Thymus (tissue), 11 donors: ENCODE results near the gene AK3. TPM values are rescaled to one million over a fixed set of nuclear protein-coding genes. Genes with fewer than 3 reads are reported as not detected.

Experiments
- DNase-seq, 9 donors: peaks; one replicate each; pipeline ENCODE4 v3.0.0-alpha.2; 2013; ENCODE audit warnings: low spot score in 9 of 9, low read depth in 6 of 9, missing footprints in 1 of 9
- H3K27ac ChIP-seq, 2 donors: one replicate each; pipeline ENCODE4 v1.5.1; 2013; ENCODE audit warnings: control low read depth in 1 of 2, low read depth in 1 of 2, low read length in 1 of 2, mild to moderate bottlenecking in 1 of 2, moderate library complexity in 1 of 2
- H3K27me3 ChIP-seq, 2 donors: one replicate each; pipeline ENCODE4 v1.5.1; 2013; ENCODE audit warnings: low read length in 1 of 2; ENCODE audit not compliant: control insufficient read depth in 2 of 2, insufficient read depth in 1 of 2
- H3K36me3 ChIP-seq, 2 donors: one replicate each; pipeline ENCODE4 v1.5.1; 2013; ENCODE audit warnings: low read length in 1 of 2, mild to moderate bottlenecking in 1 of 2, moderate library complexity in 1 of 2; ENCODE audit not compliant: control insufficient read depth in 2 of 2, insufficient read depth in 2 of 2
- H3K4me1 ChIP-seq, 2 donors: one replicate each; pipeline ENCODE4 v1.5.1; 2013; ENCODE audit warnings: low read length in 2 of 2; ENCODE audit not compliant: control insufficient read depth in 2 of 2, insufficient read depth in 2 of 2
- H3K4me3 ChIP-seq, 2 donors: one replicate each; pipeline ENCODE4 v1.5.1; 2013; ENCODE audit warnings: low read length in 2 of 2, control low read depth in 1 of 2, mild to moderate bottlenecking in 1 of 2
- H3K9me3 ChIP-seq, 2 donors: one replicate each; pipeline ENCODE4 v1.5.1; 2013; ENCODE audit warnings: low read length in 1 of 2, mild to moderate bottlenecking in 1 of 2; ENCODE audit not compliant: control insufficient read depth in 2 of 2, insufficient read depth in 1 of 2
- WGBS: extraction: QIAGEN DNeasy Blood & Tissue Kit; methylation state at CpG from one replicate; pipeline ENCODE4 v1.1.7; 2013; 5-methylcytosine and 5-hydroxymethylcytosine counted together
- polyA plus RNA-seq: library from polyadenylated mRNA; stranded (reverse); fragments of 200-250 nt; gene quantifications from one replicate; pipeline ENCODE4 v1.2.3, GENCODE V29; 2013
- total RNA-seq: library from RNA; stranded (reverse); fragments of 120-200 nt; gene quantifications from one replicate; pipeline ENCODE4 v1.2.4, GENCODE V29; 2013
- donor health status: healthy.

The AK3 gene
- total and polyA plus RNA-seq, 2 donors = 25.1 to 85.7 TPM

GRCh38 chr9:4684820-4685219 lies 56.2 kb downstream of the AK3 start:
- 98% methylated on average over 4 of the region's 4 CpGs for WGBS
- Histone ChIP-seq H3K4me3 (no peak overlapping the region), H3K9me3 (no peaks in the 10 kb centered on the region), H3K27me3 (no peaks in the 10 kb centered on the region), H3K4me1 (no peaks in the 10 kb centered on the region), H3K36me3 (peaks cover 12 to 21% of the 10 kb centered on the region in 2 donors), H3K27ac (no peak overlapping the region)
- no peak for DNase-seq

GRCh38 chr9:4680750-4681149 lies 60.3 kb downstream of the AK3 start:
- peak overlapping the region; percentile 56 to 93 for H3K4me3 ChIP-seq
- peaks cover 6 to 11% of the 10 kb centered on the region in 2 donors for H3K36me3 ChIP-seq
- 92% methylated on average over 2 of the region's 2 CpGs for WGBS
- H3K27ac ChIP-seq = no peak overlapping the region
- no peak for DNase-seq
- no peaks in the 10 kb centered on the region for H3K27me3 ChIP-seq
- no peaks in the 10 kb centered on the region for H3K4me1 ChIP-seq
- H3K9me3 ChIP-seq = no peaks in the 10 kb centered on the region

GRCh38 chr9:4680173-4680525 lies 60.9 kb downstream of the AK3 start:
- Histone ChIP-seq H3K27ac (peak overlapping the region; percentile 99 to 100), H3K9me3 (no peaks in the 10 kb centered on the region), H3K27me3 (no peaks in the 10 kb centered on the region), H3K36me3 (peaks cover 5 to 9% of the 10 kb centered on the region in 2 donors), H3K4me3 (peak overlapping the region; percentile 56 to 93), H3K4me1 (no peaks in the 10 kb centered on the region)
- 9% methylated on average over 10 of the region's 10 CpGs for WGBS
- DNase-seq = peak in 1 of 9 donors; percentile 26

- Histone ChIP-seq H3K4me1 (no peaks in the 10 kb centered on the region), H3K27ac (peak within 1 kb of the TSS; percentile 99 to 100), H3K4me3 (peak within 1 kb of the TSS; percentile 56 to 93), H3K9me3 (no peaks in the 10 kb centered on the region), H3K36me3 (peaks cover 0 to 3% of the 10 kb centered on the region in 2 donors), H3K27me3 (no peaks in the 10 kb centered on the region)
- WGBS = under 1% methylated on average over 66 of the region's 66 CpGs
- peak; percentile 92 to 98 (median 95) for DNase-seq
Measured at GRCh38 chr9:4679268-4680172, 61.5 kb downstream of the AK3 start, which contains the start of gene CDC37L1. CDC37L1 (plus strand) TSS chr9:4679569; CDS start chr9:4679768, 199 bp downstream.

GRCh38 chr9:4678679-4679267 lies 62.2 kb downstream of the AK3 start:
- DNase-seq = peak in 8 of 9 donors; percentile 34 to 83 (median 53)
- H3K36me3 ChIP-seq = peaks cover 0 to 3% of the 10 kb centered on the region in 2 donors
- H3K27me3 ChIP-seq = no peaks in the 10 kb centered on the region
- H3K4me3 ChIP-seq = peak overlapping the region; percentile 56 to 93
- peak overlapping the region; percentile 99 to 100 for H3K27ac ChIP-seq
- 2% methylated on average over 16 of the region's 16 CpGs for WGBS
- no peaks in the 10 kb centered on the region for H3K9me3 ChIP-seq
- no peaks in the 10 kb centered on the region for H3K4me1 ChIP-seq

GRCh38 chr9:4677392-4677791 lies 63.6 kb downstream of the AK3 start:
- no peak for DNase-seq

GRCh38 chr9:4674783-4675182 lies 66.2 kb downstream of the AK3 start:
- Histone ChIP-seq H3K4me3 (no peak overlapping the region), H3K4me1 (no peaks in the 10 kb centered on the region), H3K27ac (no peak overlapping the region), H3K36me3 (no peaks in the 10 kb centered on the region), H3K9me3 (no peaks in the 10 kb centered on the region), H3K27me3 (no peaks in the 10 kb centered on the region)
- DNase-seq = no peak

More at GRCh38 chr9:4677392-4677791, 63.6 kb downstream of the AK3 start:
- no peaks in the 10 kb centered on the region for H3K9me3 ChIP-seq
- no peaks in the 10 kb centered on the region for H3K36me3 ChIP-seq
- H3K27me3 ChIP-seq = no peaks in the 10 kb centered on the region
- H3K4me1 ChIP-seq = no peaks in the 10 kb centered on the region
- H3K4me3 ChIP-seq = no peak overlapping the region
- no peak overlapping the region for H3K27ac ChIP-seq
- WGBS = 94% methylated on average over 3 of the region's 3 CpGs

GRCh38 chr9:4671737-4672136 lies 69.3 kb downstream of the AK3 start:
- peaks cover 0 to 9% of the 10 kb centered on the region in 2 donors for H3K27me3 ChIP-seq
- no peak overlapping the region for H3K4me3 ChIP-seq
- DNase-seq = no peak
- H3K4me1 ChIP-seq = peaks cover 7 to 10% of the 10 kb centered on the region in 2 donors
- H3K9me3 ChIP-seq = no peaks in the 10 kb centered on the region
- H3K27ac ChIP-seq = no peak overlapping the region
- H3K36me3 ChIP-seq = no peaks in the 10 kb centered on the region
- WGBS = 91% methylated on average over 1 of the region's 1 CpG

GRCh38 chr9:4670591-4670990 lies 70.4 kb downstream of the AK3 start:
- Histone ChIP-seq H3K9me3 (no peaks in the 10 kb centered on the region), H3K4me3 (no peak overlapping the region), H3K27ac (no peak overlapping the region), H3K27me3 (peaks cover 0 to 15% of the 10 kb centered on the region in 2 donors), H3K36me3 (no peaks in the 10 kb centered on the region), H3K4me1 (peaks cover 12% of the 10 kb centered on the region in 2 donors)
- DNase-seq = no peak
- 72% methylated on average over 3 of the region's 3 CpGs for WGBS
